HG02970 (cell line): ENCODE data around the gene ABCA13.

Source experiments
- ATAC-seq: cut with Tn5 transposase; IDR thresholded peaks from one replicate; pipeline ENCODE4 v1.9.1; 2021; ENCODE audit warnings: mild to moderate bottlenecking, moderate library complexity, moderate number of reproducible peaks; ENCODE audit not compliant: unreplicated experiment, low FRiP score

ABCA13 gene

GRCh38 chr7:48217753-48218152 lies 46.5 kb downstream of the ABCA13 start:
- no peak for ATAC-seq

- no peak for ATAC-seq
These were observed 52.8 kb downstream of the ABCA13 start for GRCh38 chr7:48224042-48224441.

GRCh38 chr7:48225101-48225500 lies 53.8 kb downstream of the ABCA13 start:
- ATAC-seq = no peak

- no peak for ATAC-seq
These were observed 66.1 kb downstream of the ABCA13 start for GRCh38 chr7:48237354-48237753.

GRCh38 chr7:48242846-48243245 lies 71.6 kb downstream of the ABCA13 start:
- ATAC-seq = no peak

GRCh38 chr7:48244864-48245271 lies 73.6 kb downstream of the ABCA13 start:
- ATAC-seq = no peak

- no peak for ATAC-seq
These were observed 74.7 kb downstream of the ABCA13 start for GRCh38 chr7:48245751-48246472.

GRCh38 chr7:48249166-48249565 lies 77.9 kb downstream of the ABCA13 start:
- no peak for ATAC-seq

- no peak for ATAC-seq
These were observed 79.2 kb downstream of the ABCA13 start for GRCh38 chr7:48250441-48250951.

- peak; percentile 87 for ATAC-seq
These were observed 80.5 kb downstream of the ABCA13 start for GRCh38 chr7:48251766-48252165.

GRCh38 chr7:48252995-48253394 lies 81.7 kb downstream of the ABCA13 start:
- ATAC-seq = no peak

- no peak for ATAC-seq
These were observed 83.8 kb downstream of the ABCA13 start for GRCh38 chr7:48255046-48255445.

- ATAC-seq = no peak
These were observed 88.4 kb downstream of the ABCA13 start for GRCh38 chr7:48259463-48260280.

GRCh38 chr7:48261696-48262095 lies 90.4 kb downstream of the ABCA13 start:
- no peak for ATAC-seq

GRCh38 chr7:48262606-48263310 lies 91.5 kb downstream of the ABCA13 start:
- ATAC-seq = no peak

GRCh38 chr7:48263311-48263650 lies 92.0 kb downstream of the ABCA13 start:
- ATAC-seq = no peak

GRCh38 chr7:48269066-48269465 lies 97.8 kb downstream of the ABCA13 start:
- ATAC-seq = no peak

GRCh38 chr7:48274662-48275061 lies 103.4 kb downstream of the ABCA13 start:
- ATAC-seq = no peak

GRCh38 chr7:48279420-48279819 lies 108.2 kb downstream of the ABCA13 start:
- ATAC-seq = no peak

GRCh38 chr7:48280100-48280499 lies 108.8 kb downstream of the ABCA13 start:
- no peak for ATAC-seq

GRCh38 chr7:48285373-48285772 lies 114.1 kb downstream of the ABCA13 start:
- ATAC-seq = no peak
